Measurements from ENCODE around the gene PACC1. TPM values are rescaled to one million over a fixed set of nuclear protein-coding genes. Genes with fewer than 3 reads are reported as not detected.

The PACC1 gene
- total RNA-seq, 1 experiment from 2014 or later = 37.5 TPM

- Histone ChIP-seq H2AFZ (ENCODE audit: low read length) (no peak overlapping the region), H4K20me1 (ENCODE audit: low read length) (no peaks in the 10 kb centered on the region), H3K4me3 (ENCODE audit: low read length) (no peak overlapping the region), H3K27ac (ENCODE audit: low read length) (no peak overlapping the region), H3F3A (ENCODE audit: low read length, unreplicated experiment) (no peaks in the 10 kb centered on the region), H3K9me3 (ENCODE audit: low read length) (no peaks in the 10 kb centered on the region), H3K9me2 (replicated peaks; ENCODE audit: low read length) (no peaks in the 10 kb centered on the region), H3K9ac (ENCODE audit: low read length) (no peak overlapping the region), H3K4me1 (ENCODE audit: insufficient read depth, low read length) (peaks cover 3% of the 10 kb centered on the region; the same call in 1 of the 2 replicates), H3K36me3 (ENCODE audit: low read depth, low read length) (no peaks in the 10 kb centered on the region), H3K79me2 (ENCODE audit: low read length) (no peaks in the 10 kb centered on the region), H3K4me2 (ENCODE audit: low read length) (no peak overlapping the region), H3K27me3 (ENCODE audit: low read length) (no peaks in the 10 kb centered on the region)
- BruUV-seq (replicated peaks) = no TSS peak
- DNase-seq = no peak
- intact Hi-C loops (cut with micrococcal nuclease) = loop anchor here (5.0 kb wide), 2 partner anchors 328 to 442 kb away; no protein-coding TSS in a partner anchor
- no peak for TF ChIP-seq EZH2 (IDR thresholded peaks at IDR 0.05; ENCODE audit: low read length, unreplicated experiment)
- no peak for TF ChIP-seq EZH2phosphoT487 (IDR thresholded peaks at IDR 0.05; ENCODE audit: borderline replicate concordance, low read length)
- no peak for TF ChIP-seq CTCF (conservative IDR thresholded peaks at IDR 0.05; ENCODE audit: low read depth, low read length)
- POLR2A ChIA-PET (ENCODE audit: unreplicated experiment) = interaction anchor here (0.6 kb wide), 2 partner anchors 470 to 770 kb away, joined by 3 to 6 read pairs; no protein-coding TSS in a partner anchor
- no peak for ATAC-seq
- CTCF ChIA-PET = interaction anchor here (1.9 kb wide), 1 partner anchor 78 kb away, joined by 14 read pairs; no protein-coding TSS in a partner anchor
These were observed 40.1 kb upstream of the PACC1 start for GRCh38 chr1:212454741-212455140.

DNA sequence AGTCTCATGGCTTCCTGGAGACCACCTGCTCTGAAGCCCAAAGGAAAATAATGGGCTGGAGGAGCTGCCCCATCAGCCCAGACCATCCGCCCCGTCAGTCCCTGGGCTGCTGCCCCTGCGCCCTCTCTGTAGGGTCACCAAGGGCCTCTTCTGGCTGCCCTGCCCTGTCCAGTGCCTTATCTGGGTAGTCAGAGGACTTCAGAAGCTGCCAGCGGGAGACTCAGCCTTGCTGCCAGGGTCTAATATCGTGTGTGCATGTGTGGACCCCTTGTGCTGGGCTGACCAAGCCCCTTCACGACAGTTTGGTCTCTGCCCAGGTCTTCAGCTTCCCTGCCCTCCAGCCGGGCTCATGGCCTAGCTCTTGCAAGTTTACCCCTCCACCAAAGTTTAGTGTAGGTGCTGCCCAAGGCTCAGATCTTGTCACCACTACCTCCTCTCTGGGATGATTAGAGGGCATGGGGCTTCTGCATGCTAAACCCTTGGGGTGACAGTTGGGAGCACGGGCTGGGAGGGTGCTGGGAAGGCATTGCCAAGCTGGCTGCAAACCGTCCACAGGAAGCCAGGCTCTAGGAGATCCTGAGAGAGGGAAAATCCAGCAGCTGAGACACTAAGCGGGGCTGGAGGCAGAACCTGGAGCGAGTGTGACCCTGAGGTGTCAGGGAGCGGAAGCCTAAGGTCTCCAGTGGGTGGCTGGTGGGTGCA, 38.6 kb upstream of the PACC1 start:
- DNase-seq (no peak), ATAC-seq (no peak)
- no peaks in the 10 kb centered on the region for H3K27me3 ChIP-seq (ENCODE audit: low read length)
- no peaks in the 10 kb centered on the region for H3K36me3 ChIP-seq (ENCODE audit: low read depth, low read length)
- H3K27ac ChIP-seq (ENCODE audit: low read length) = no peak overlapping the region
- no TSS peak for BruUV-seq (replicated peaks)
- H3K79me2 ChIP-seq (ENCODE audit: low read length) = no peaks in the 10 kb centered on the region
- TF ChIP-seq CTCF (conservative IDR thresholded peaks at IDR 0.05; ENCODE audit: low read depth, low read length) = no peak
- no peak for TF ChIP-seq EZH2phosphoT487 (IDR thresholded peaks at IDR 0.05; ENCODE audit: borderline replicate concordance, low read length)
- no peak for TF ChIP-seq EZH2 (IDR thresholded peaks at IDR 0.05; ENCODE audit: low read length, unreplicated experiment)
- intact Hi-C loops (cut with micrococcal nuclease) = no loop called here
- no peak overlapping the region for H3K9ac ChIP-seq (ENCODE audit: low read length)
- ChIA-PET CTCF (interaction anchor here (1.0 kb wide), 1 partner anchor 383 kb away, joined by 4 read pairs; no protein-coding TSS in a partner anchor), POLR2A (ENCODE audit: unreplicated experiment) (no interaction called here)
- H3K4me3 ChIP-seq (ENCODE audit: low read length) = no peak overlapping the region
- H3K9me2 ChIP-seq (replicated peaks; ENCODE audit: low read length) = no peaks in the 10 kb centered on the region
- no peaks in the 10 kb centered on the region for H3F3A ChIP-seq (ENCODE audit: low read length, unreplicated experiment)
- H3K4me1 ChIP-seq (ENCODE audit: insufficient read depth, low read length) = peaks cover 3% of the 10 kb centered on the region; the same call in 1 of the 2 replicates
- no peaks in the 10 kb centered on the region for H4K20me1 ChIP-seq (ENCODE audit: low read length)
- H2AFZ ChIP-seq (ENCODE audit: low read length) = no peak overlapping the region
- H3K4me2 ChIP-seq (ENCODE audit: low read length) = no peak overlapping the region
- no peaks in the 10 kb centered on the region for H3K9me3 ChIP-seq (ENCODE audit: low read length)
